HepG2 (cell line): ENCODE measurements around the gene CDC37L1. TPM values are rescaled to one million over a fixed set of nuclear protein-coding genes. Genes with fewer than 3 reads are reported as not detected.

Experiments
- ATAC-seq: fragments of 200-7000 bp; cut with Tn5 transposase; 3 replicates; pipeline ENCODE4 v1.9.1; 2020; ENCODE audit warnings: mild to moderate bottlenecking, moderate library complexity
- BruUV-seq: library from RNA; stranded (reverse); fragments of 400-500 nt; replicated peaks from 2 replicates; lab custom pipeline; 2021; lab: Mats Ljungman, UMichigan
- CTCF ChIA-PET: fragments of 300-600 bp; formaldehyde crosslinking; extraction: SDS; loops from one replicate; lab custom pipeline; 2021; ENCODE audit warnings: low total read pairs, inconsistent platforms, low intra/inter-chr PET ratio; lab: Yijun Ruan, JAX
- POLR2A ChIA-PET: fragments of 350-600 bp; sonication (Branson Sonifier 250); formaldehyde crosslinking; loops from one replicate; lab custom pipeline; 2020; ENCODE audit warnings: antibody characterized with exemption, inconsistent platforms; lab: Yijun Ruan, JAX
- DNase-seq: peaks from one replicate; pipeline ENCODE4 v3.0.0-alpha.2; 2015; ENCODE audit warnings: low spot score
- FAIRE-seq: peaks from 3 replicates; lab custom pipeline; 2011; peaks lifted over from hg19 to GRCh38; lab: Jason Lieb, UNC
- H2AFZ ChIP-seq: one replicate; pipeline ENCODE4 v1.6.1; 2011; ENCODE audit warnings: low read length, inconsistent platforms
- H3K27ac ChIP-seq: fragments of 300-600 bp; 3 replicates; pipeline ENCODE4 v1.8.0; 2011; ENCODE audit warnings: mixed run types, mild to moderate bottlenecking, mixed read lengths, low read length, inconsistent platforms; ENCODE audit not compliant: insufficient read depth; ENCODE audit errors: extremely low read length
- H3K27me3 ChIP-seq, 2 experiments: fragments of 200-600 bp in 1 of 2; 2 replicates in 1 of 2; 3 replicates in 1 of 2; pipeline versions ENCODE4 v1.6.0 to v1.8.0; 2011; ENCODE audit warnings: low read length in 2 of 2, mild to moderate bottlenecking in 2 of 2, moderate library complexity in 2 of 2, inconsistent platforms in 1 of 2; ENCODE audit not compliant: insufficient read depth in 2 of 2, control insufficient read depth in 1 of 2
- H3K36me3 ChIP-seq, 2 experiments: fragments of 200-600 bp in 1 of 2; replicated peaks in 1 of 2; 2 replicates in 1 of 2; 3 replicates in 1 of 2; pipeline versions ENCODE4 v1.5.1 to v1.8.0; 2011; ENCODE audit warnings: low read length in 2 of 2, inconsistent platforms in 1 of 2; ENCODE audit not compliant: insufficient read depth in 2 of 2, control insufficient read depth in 1 of 2
- H3K4me1 ChIP-seq: 2 replicates; pipeline ENCODE4 v1.5.1; 2012; ENCODE audit warnings: low read length, inconsistent platforms; ENCODE audit not compliant: insufficient read depth
- H3K4me2 ChIP-seq: 2 replicates; pipeline ENCODE4 v1.6.0; 2011; ENCODE audit warnings: low read depth, low read length, inconsistent platforms
- H3K4me3 ChIP-seq, 3 experiments: fragments of 200-600 bp in 1 of 3; sonication (generic), shearing (Covaris generic) in 1 of 3; replicated peaks in 1 of 3; 2 replicates each; pipeline ENCODE4 v1.5.1; 2011 to 2016; ENCODE audit warnings: low read length in 3 of 3, inconsistent platforms in 2 of 3, low read depth in 2 of 3, mild to moderate bottlenecking in 2 of 3, control low read depth in 1 of 3, mixed read lengths in 1 of 3; ENCODE audit not compliant: insufficient read depth in 1 of 3
- H3K79me2 ChIP-seq: one replicate; pipeline ENCODE4 v1.6.1; 2011; ENCODE audit warnings: low read length, inconsistent platforms; ENCODE audit not compliant: insufficient read depth
- H3K9ac ChIP-seq: 2 replicates; pipeline ENCODE4 v1.6.0; 2011; ENCODE audit warnings: mild to moderate bottlenecking, low read depth, low read length, inconsistent platforms; ENCODE audit not compliant: insufficient read depth
- H3K9me3 ChIP-seq: 2 replicates; pipeline ENCODE4 v1.5.1; 2012; ENCODE audit warnings: mild to moderate bottlenecking, low read length
- H4K20me1 ChIP-seq: 2 replicates; pipeline ENCODE4 v1.6.0; 2011; ENCODE audit warnings: inconsistent platforms, mild to moderate bottlenecking, low read length, moderate library complexity; ENCODE audit not compliant: insufficient read depth
- ELF3 ChIP-seq: IDR thresholded peaks from 2 replicates; pipeline ENCODE4 v1.6.1; 2016; ENCODE audit warnings: missing genetic modification reagents, missing compliant biosample characterization
- GABPA ChIP-seq, 2 experiments: IDR thresholded peaks; 2 replicates each; pipeline ENCODE4 v1.6.1; 2011 to 2016; ENCODE audit warnings: low read depth in 2 of 2, low read length in 1 of 2, missing biosample characterization in 1 of 2, missing genetic modification characterization in 1 of 2
- MED13 ChIP-seq: sonication (generic); formaldehyde crosslinking; IDR thresholded peaks from 2 replicates; pipeline ENCODE4 v1.5.0; 2020; ENCODE audit warnings: missing genetic modification reagents
- NR3C1 ChIP-seq: sonication (generic); formaldehyde crosslinking; IDR thresholded peaks from 2 replicates; pipeline ENCODE4 v1.4.0; 2020; ENCODE audit warnings: missing genetic modification reagents
- ZNF768 ChIP-seq: sonication (generic); formaldehyde crosslinking; IDR thresholded peaks from 2 replicates; pipeline ENCODE4 v1.4.0; 2020; ENCODE audit warnings: missing genetic modification reagents
- WGBS: methylation state at CpG from one replicate; pipeline ENCODE4 v1.1.6; 2017; ENCODE audit warnings: low lambda C conversion rate; 5-methylcytosine and 5-hydroxymethylcytosine counted together
- in situ Hi-C: cut with HindIII; loops from 2 replicates; pipeline ENCODE4 v1.10.0; 2017; ENCODE audit warnings: low pct_unique_long_range_greater_than_20kb; ENCODE audit not compliant: extremely low pct_ligation_motif_present
- intact Hi-C: fragments of 100-400 bp; cut with micrococcal nuclease; formaldehyde crosslinking; loops from one replicate; pipeline ENCODE4 v1.10.0; 2022; ENCODE audit not compliant: unreplicated experiment
- polyA plus RNA-seq, 8 experiments: library from polyadenylated mRNA; depleted of rRNA in 3 of 8; stranded (reverse) in 7 of 8; unstranded in 1 of 8; fragments of >200 nt; fragmentation: Illumina TruSeq in 4 of 8; extraction: Trizol in 4 of 8; gene quantifications; 2 replicates each; pipeline versions ENCODE4 v1.2.1 to v1.2.3, GENCODE V29; 2011 to 2016; ENCODE audit warnings: low read depth in 4 of 8, missing spikeins in 1 of 8, mixed read lengths in 1 of 8; ENCODE audit not compliant: insufficient read depth in 1 of 8
- total RNA-seq, 5 experiments: library from RNA; depleted of rRNA; stranded (reverse); fragments of >200 nt; fragmentation: Illumina TruSeq; extraction: Trizol; gene quantifications; 2 replicates each; pipeline ENCODE4 v1.2.3, GENCODE V29; 2016; ENCODE audit warnings: low read depth in 1 of 5
- TF ChIP-seq, protein P1 (sequence below): sonication (generic); formaldehyde crosslinking; IDR thresholded peaks from 2 replicates; pipeline ENCODE4 v1.4.0; 2020; ENCODE audit warnings: missing genetic modification reagents
- TF ChIP-seq, protein P2 (sequence below): sonication (generic); formaldehyde crosslinking; conservative IDR thresholded peaks from 2 replicates; pipeline ENCODE4 v1.4.0; 2020; ENCODE audit warnings: missing genetic modification reagents
- TF ChIP-seq, protein P3 (sequence below), 2 experiments: sonication (generic) in 1 of 2; formaldehyde crosslinking in 1 of 2; IDR thresholded peaks; 2 replicates each; pipeline versions ENCODE4 v1.6.1 to v1.9.0; 2014 to 2022; ENCODE audit warnings: antibody characterized with exemption in 1 of 2, borderline replicate concordance in 1 of 2, inconsistent platforms in 1 of 2, low read depth in 1 of 2, missing genetic modification reagents in 1 of 2

CDC37L1 gene
- total and polyA plus RNA-seq, 2 of the 13 experiments (the other 11 are each of a cell fraction or from before 2014, with no cell fraction given) = 5.5 to 17.0 TPM

DNA sequence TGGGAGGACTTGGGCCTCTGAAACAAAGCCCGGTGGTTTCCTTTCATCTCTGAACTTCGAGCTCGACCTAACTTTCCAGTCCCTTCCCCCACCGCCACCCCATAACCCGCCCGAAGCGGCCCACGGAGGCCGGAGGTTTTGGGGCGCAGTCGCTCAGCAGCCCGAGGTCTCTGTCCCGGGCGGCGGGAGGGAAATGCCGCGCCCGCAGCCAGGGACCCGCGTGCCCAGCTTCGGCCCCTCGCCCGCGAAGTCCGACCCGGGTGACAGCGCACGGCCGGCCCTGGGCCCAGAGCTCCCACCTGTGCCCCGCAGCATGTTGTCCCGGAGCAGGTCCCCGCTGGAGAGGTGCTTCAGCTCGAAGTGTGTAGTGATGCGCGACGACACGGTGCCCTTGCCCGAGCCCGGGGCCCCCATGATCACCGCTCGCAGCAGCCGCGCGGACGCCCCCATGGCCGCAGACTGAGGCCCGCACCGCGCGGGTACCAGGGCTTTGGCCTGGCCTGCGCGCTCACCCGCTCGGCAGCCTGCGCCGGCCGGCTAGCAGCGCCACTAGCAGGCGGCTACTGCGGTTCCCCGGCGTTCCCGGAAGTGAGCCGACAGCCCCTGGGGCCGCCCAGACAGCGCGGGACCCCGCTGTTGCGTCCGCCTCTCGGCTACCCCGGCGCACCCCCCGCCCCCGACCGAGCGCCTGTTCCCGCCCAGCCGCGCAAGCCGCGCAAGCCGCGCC, 61.4 kb downstream of the CDC37L1 start, which contains the start of gene AK3 (continued):
- no peak for TF ChIP-seq NR3C1 (CRISPR knock-in tag)

DNA sequence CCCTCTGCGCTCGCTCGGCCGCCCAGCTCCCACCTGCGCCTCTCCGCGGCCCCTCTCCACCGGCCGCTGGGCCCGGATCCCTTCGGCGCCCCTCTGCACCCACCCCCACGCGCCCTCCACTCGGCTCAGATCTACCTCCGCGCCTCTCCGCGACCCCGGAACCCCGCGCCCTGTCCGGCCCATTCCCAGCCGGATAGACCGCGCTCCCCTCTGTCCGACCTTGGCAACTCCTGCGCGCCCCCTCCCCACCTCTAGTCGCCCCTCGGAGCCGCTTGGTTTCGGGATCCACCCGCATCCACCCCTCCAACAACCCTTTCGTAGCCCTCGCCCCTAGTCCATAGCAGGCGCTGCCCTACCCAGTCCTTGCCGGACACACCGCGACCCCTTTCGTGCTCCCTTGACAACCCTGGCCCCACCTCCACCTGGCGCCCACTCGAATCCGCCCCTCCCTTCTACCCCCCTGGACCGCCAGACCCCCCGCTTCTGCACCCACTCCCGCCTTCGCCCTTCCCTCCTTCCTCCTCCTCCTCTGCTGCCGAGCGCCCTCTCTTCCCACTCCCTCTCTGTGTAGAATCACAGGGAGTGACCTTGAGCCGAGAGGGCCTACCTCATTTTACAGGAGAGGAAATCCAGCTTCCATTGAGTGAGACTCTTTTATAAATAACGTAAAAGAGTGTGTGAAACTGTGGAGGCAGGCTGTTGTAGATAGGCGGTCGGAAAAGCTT, 62.2 kb downstream of the CDC37L1 start:
- Histone ChIP-seq H3K27ac (peak overlapping the region; percentile 100), H4K20me1 (peaks cover 25% of the 10 kb centered on the region), H3K4me2 (peak overlapping the region; percentile 73), H3K27me3 (no peaks in the 10 kb centered on the region), H2AFZ (no peak overlapping the region), H3K4me1 (peaks cover 37% of the 10 kb centered on the region), H3K9ac (peak overlapping the region; percentile 85), H3K79me2 (peaks cover 38% of the 10 kb centered on the region), H3K36me3 (no peaks in the 10 kb centered on the region), H3K9me3 (no peaks in the 10 kb centered on the region), H3K4me3 (peak overlapping the region; percentile 93 to 98 (median 96))
- peak; percentile 17 for ATAC-seq
- peak; percentile 37 for DNase-seq
- no TSS peak for BruUV-seq
- ChIA-PET CTCF (interaction anchor here (1.1 kb wide), 1 partner anchor 9 kb away, joined by 3 read pairs; no protein-coding TSS in a partner anchor), POLR2A (interaction anchor here (0.7 to 3.8 kb wide), 19 partner anchors 9 to 1215 kb away, joined by 3 to 33 read pairs (median 9); partner anchors contain the start of genes CDC37L1, JAK2, PLPP6 and RCL1)
- WGBS = 2% methylated on average over 31 of the region's 54 CpGs
- in situ Hi-C loops (no loop called here), intact Hi-C loops (loop anchor here (5.0 kb wide), 1 partner anchor 34 kb away; no protein-coding TSS in a partner anchor)
- FAIRE-seq = peak; percentile 40
- TF ChIP-seq, protein P1, sequence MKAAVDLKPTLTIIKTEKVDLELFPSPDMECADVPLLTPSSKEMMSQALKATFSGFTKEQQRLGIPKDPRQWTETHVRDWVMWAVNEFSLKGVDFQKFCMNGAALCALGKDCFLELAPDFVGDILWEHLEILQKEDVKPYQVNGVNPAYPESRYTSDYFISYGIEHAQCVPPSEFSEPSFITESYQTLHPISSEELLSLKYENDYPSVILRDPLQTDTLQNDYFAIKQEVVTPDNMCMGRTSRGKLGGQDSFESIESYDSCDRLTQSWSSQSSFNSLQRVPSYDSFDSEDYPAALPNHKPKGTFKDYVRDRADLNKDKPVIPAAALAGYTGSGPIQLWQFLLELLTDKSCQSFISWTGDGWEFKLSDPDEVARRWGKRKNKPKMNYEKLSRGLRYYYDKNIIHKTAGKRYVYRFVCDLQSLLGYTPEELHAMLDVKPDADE (CRISPR knock-in tag) = 0 out of 2 replicates have a peak, but pooled peaks have one; percentile 46
- TF ChIP-seq GABPA (IDR thresholded peaks at IDR 0.05; ENCODE audit: low read depth, low read length) (no peak), GABPA (CRISPR knock-in tag; IDR thresholded peaks at IDR 0.05; ENCODE audit: low read depth) (no peak), ELF3 (CRISPR knock-in tag) (no peak), MED13 (no peak; the same call in 1 of the 2 replicates), ZNF768 (CRISPR knock-in tag) (peak; percentile 49)
- TF ChIP-seq, protein P2, sequence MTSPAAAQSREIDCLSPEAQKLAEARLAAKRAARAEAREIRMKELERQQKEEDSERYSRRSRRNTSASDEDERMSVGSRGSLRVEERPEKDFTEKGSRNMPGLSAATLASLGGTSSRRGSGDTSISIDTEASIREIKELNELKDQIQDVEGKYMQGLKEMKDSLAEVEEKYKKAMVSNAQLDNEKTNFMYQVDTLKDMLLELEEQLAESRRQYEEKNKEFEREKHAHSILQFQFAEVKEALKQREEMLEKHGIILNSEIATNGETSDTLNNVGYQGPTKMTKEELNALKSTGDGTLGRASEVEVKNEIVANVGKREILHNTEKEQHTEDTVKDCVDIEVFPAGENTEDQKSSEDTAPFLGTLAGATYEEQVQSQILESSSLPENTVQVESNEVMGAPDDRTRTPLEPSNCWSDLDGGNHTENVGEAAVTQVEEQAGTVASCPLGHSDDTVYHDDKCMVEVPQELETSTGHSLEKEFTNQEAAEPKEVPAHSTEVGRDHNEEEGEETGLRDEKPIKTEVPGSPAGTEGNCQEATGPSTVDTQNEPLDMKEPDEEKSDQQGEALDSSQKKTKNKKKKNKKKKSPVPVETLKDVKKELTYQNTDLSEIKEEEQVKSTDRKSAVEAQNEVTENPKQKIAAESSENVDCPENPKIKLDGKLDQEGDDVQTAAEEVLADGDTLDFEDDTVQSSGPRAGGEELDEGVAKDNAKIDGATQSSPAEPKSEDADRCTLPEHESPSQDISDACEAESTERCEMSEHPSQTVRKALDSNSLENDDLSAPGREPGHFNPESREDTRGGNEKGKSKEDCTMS (CRISPR knock-in tag) = no peak
- TF ChIP-seq, protein P3, sequence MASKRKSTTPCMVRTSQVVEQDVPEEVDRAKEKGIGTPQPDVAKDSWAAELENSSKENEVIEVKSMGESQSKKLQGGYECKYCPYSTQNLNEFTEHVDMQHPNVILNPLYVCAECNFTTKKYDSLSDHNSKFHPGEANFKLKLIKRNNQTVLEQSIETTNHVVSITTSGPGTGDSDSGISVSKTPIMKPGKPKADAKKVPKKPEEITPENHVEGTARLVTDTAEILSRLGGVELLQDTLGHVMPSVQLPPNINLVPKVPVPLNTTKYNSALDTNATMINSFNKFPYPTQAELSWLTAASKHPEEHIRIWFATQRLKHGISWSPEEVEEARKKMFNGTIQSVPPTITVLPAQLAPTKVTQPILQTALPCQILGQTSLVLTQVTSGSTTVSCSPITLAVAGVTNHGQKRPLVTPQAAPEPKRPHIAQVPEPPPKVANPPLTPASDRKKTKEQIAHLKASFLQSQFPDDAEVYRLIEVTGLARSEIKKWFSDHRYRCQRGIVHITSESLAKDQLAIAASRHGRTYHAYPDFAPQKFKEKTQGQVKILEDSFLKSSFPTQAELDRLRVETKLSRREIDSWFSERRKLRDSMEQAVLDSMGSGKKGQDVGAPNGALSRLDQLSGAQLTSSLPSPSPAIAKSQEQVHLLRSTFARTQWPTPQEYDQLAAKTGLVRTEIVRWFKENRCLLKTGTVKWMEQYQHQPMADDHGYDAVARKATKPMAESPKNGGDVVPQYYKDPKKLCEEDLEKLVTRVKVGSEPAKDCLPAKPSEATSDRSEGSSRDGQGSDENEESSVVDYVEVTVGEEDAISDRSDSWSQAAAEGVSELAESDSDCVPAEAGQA (IDR thresholded peaks at IDR 0.05; ENCODE audit: low read depth) = no peak
- TF ChIP-seq, protein P3 (CRISPR knock-in tag; IDR thresholded peaks at IDR 0.05; ENCODE audit: borderline replicate concordance) = no peak
